Measurements from ENCODE around the gene PSG7. TPM values are rescaled to one million over a fixed set of nuclear protein-coding genes. Genes with fewer than 3 reads are reported as not detected.
"Not testable (repeated sequence)": the region's sequence is repeated elsewhere in the genome, so short reads cannot be mapped to it uniquely, and the experiment has no call there.

The PSG7 gene
- total and polyA plus RNA-seq, 2 experiments from 2014 or later, result not detected

GRCh38 chr19:42911731-42912130 is 25.3 kb downstream of the PSG7 start:
- H3K27ac ChIP-seq; H3K36me3 ChIP-seq; DNase-seq (ENCODE audit: low read depth in 1 of 2, low spot score in 1 of 2); H3K27me3 ChIP-seq; H3K4me3 ChIP-seq; H3K9me3 ChIP-seq (ENCODE audit: low read depth); H3K4me1 ChIP-seq (ENCODE audit: low read depth): not testable (repeated sequence)

- not testable (repeated sequence) for H3K4me1 ChIP-seq (ENCODE audit: low read depth)
Observed at GRCh38 chr19:42906162-42906561, 30.8 kb downstream of the PSG7 start.

DNA sequence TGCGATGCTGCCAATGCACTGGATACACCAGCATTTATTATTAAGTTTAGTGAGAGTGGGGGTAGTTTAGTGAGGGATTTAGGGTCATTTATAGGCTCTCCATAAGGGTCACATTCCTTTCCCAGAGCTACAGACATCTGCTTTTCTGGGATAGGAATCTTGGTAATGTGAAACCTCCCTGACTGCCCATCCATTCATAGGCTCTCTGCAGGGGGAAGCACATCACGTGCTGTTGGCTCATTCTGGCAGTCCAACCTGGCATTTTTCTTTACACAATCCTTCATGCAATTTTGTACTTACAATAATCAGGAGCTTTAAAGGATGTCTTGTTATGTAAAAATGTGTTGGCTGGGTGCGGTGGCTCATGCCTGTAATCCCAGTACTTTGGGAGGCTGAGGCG is 36.4 kb downstream of the PSG7 start:
- not testable (repeated sequence) for H3K27ac ChIP-seq

More at GRCh38 chr19:42906162-42906561, 30.8 kb downstream of the PSG7 start:
- H3K36me3 ChIP-seq; DNase-seq (ENCODE audit: low read depth in 1 of 2, low spot score in 1 of 2); H3K27ac ChIP-seq; H3K27me3 ChIP-seq; H3K9me3 ChIP-seq (ENCODE audit: low read depth); H3K4me3 ChIP-seq: not testable (repeated sequence)

DNA sequence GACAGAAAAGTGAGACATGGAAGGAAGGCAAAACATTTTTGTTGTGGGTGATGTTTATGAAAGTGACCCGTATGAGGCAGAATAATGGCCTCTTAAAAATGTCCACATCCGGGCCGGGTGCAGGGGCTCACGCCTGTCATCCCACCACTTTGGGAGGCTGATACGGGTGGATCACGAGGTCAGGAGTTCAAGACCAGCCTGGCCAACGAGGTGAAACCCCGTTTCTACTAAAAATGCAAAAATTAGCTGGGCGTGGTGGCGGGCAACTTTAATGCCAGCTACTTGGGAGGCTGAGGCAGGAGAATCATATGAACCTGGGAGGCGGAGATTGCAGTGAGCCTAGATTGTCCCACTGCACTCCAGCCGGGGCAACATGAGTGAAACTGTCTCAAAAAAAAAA is 37.3 kb downstream of the PSG7 start:
- H3K4me3 ChIP-seq; H3K9me3 ChIP-seq (ENCODE audit: low read depth); H3K4me1 ChIP-seq (ENCODE audit: low read depth); H3K27ac ChIP-seq; DNase-seq (ENCODE audit: low read depth in 1 of 2, low spot score in 1 of 2); H3K36me3 ChIP-seq; H3K27me3 ChIP-seq: not testable (repeated sequence)

More for the DNA sequence above, 36.4 kb downstream of the PSG7 start:
- not testable (repeated sequence) for H3K4me3 ChIP-seq; DNase-seq (ENCODE audit: low read depth in 1 of 2, low spot score in 1 of 2); H3K27me3 ChIP-seq; H3K9me3 ChIP-seq (ENCODE audit: low read depth); H3K36me3 ChIP-seq; H3K4me1 ChIP-seq (ENCODE audit: low read depth)

DNA sequence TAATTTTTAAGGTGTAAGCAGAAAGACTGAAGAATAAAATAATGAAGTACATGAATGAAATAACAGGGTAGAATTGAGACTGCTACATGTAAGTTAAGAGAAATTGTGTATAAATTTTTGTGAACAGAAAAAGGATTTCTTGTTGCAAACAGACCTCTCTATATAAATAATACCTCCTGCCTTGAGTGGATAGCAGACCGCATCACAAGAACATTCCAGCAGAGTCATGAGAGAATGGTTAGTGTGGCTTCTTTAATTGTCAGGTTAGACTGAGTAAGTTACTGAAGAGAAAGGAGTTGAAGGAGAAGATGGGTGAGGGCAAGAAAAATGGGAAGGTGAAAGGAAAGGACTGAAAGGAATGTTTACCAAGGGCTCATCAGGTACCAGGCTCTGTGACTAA is 37.9 kb downstream of the PSG7 start:
- not testable (repeated sequence) for H3K4me1 ChIP-seq (ENCODE audit: low read depth); H3K36me3 ChIP-seq; DNase-seq (ENCODE audit: low read depth in 1 of 2, low spot score in 1 of 2); H3K4me3 ChIP-seq; H3K9me3 ChIP-seq (ENCODE audit: low read depth); H3K27ac ChIP-seq; H3K27me3 ChIP-seq

- not testable (repeated sequence) for DNase-seq (ENCODE audit: low read depth in 1 of 2, low spot score in 1 of 2); H3K4me3 ChIP-seq; H3K27me3 ChIP-seq; H3K27ac ChIP-seq; H3K36me3 ChIP-seq; H3K4me1 ChIP-seq (ENCODE audit: low read depth); H3K9me3 ChIP-seq (ENCODE audit: low read depth)
Observed at GRCh38 chr19:42898656-42899055, 38.4 kb downstream of the PSG7 start.

DNA sequence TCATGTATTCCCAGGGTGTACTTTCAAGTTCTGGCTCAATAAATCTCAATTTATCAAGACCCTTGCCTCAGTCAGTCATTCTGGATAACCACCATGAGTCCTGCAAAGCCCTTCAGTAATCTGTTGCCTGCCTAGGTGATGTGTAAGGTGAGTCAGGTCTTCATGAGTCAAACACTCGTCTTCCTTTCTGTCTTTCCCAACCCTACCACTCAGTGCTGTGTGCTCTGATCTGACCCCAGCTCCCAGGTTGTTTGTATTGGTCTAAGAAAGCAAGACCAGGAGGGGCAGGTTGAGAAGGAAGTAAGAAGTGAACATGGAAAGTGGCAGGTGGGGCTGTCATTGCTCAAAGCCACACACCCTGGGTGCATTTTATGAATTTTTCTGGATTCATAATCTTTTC is 39.3 kb downstream of the PSG7 start:
- not testable (repeated sequence) for H3K9me3 ChIP-seq (ENCODE audit: low read depth); H3K27ac ChIP-seq; H3K27me3 ChIP-seq; H3K36me3 ChIP-seq; H3K4me1 ChIP-seq (ENCODE audit: low read depth); DNase-seq (ENCODE audit: low read depth in 1 of 2, low spot score in 1 of 2); H3K4me3 ChIP-seq

DNA sequence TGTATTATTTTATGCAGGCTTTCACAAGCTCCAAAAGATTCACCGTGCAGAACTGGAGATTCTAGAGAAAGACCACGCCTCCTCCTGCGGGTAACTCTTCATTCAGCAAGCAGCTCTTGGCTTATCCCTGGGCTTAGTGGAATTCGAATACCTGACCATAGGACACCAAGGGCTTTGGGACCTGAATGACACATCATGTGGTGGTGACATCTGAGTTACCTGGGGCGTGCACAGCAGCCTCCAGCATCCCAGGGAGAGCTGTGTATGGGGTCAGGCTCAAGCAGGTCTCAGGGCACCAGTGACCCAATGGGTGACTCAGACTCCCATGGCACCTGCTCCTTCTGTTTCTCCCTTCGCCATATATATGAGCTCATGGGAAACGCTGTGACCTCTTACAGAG is 46.6 kb downstream of the PSG7 start:
- not testable (repeated sequence) for H3K4me1 ChIP-seq (ENCODE audit: low read depth); H3K27ac ChIP-seq; H3K36me3 ChIP-seq; H3K4me3 ChIP-seq; H3K27me3 ChIP-seq; H3K9me3 ChIP-seq (ENCODE audit: low read depth); DNase-seq (ENCODE audit: low read depth in 1 of 2, low spot score in 1 of 2)

- not testable (repeated sequence) for H3K4me1 ChIP-seq (ENCODE audit: low read depth)
Observed at GRCh38 chr19:42887876-42888445, 49.0 kb downstream of the PSG7 start.

DNA sequence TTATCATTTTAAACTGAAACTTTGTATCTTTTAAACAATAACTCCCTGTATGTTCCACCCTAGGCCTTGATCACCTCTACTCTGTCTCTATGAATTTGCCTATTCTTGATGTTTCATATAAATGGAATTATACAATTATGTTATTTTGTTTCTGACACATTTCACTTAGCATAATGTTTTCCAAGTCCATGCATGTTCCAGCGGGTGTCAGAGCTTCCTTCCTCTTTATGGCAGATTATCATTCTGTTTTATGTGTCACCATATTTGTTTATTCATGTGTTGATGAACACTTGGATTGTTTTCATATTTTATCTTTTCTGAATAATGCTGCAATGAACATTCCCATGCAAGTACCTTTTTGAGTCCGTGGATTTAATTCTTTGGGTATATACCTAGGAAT is 54.3 kb downstream of the PSG7 start:
- not testable (repeated sequence) for H3K27ac ChIP-seq; H3K27me3 ChIP-seq; H3K36me3 ChIP-seq; DNase-seq (ENCODE audit: low read depth in 1 of 2, low spot score in 1 of 2); H3K4me3 ChIP-seq; H3K4me1 ChIP-seq (ENCODE audit: low read depth); H3K9me3 ChIP-seq (ENCODE audit: low read depth)

More at GRCh38 chr19:42887876-42888445, 49.0 kb downstream of the PSG7 start:
- DNase-seq (ENCODE audit: low read depth in 1 of 2, low spot score in 1 of 2); H3K36me3 ChIP-seq; H3K27me3 ChIP-seq; H3K9me3 ChIP-seq (ENCODE audit: low read depth); H3K27ac ChIP-seq; H3K4me3 ChIP-seq: not testable (repeated sequence)

DNA sequence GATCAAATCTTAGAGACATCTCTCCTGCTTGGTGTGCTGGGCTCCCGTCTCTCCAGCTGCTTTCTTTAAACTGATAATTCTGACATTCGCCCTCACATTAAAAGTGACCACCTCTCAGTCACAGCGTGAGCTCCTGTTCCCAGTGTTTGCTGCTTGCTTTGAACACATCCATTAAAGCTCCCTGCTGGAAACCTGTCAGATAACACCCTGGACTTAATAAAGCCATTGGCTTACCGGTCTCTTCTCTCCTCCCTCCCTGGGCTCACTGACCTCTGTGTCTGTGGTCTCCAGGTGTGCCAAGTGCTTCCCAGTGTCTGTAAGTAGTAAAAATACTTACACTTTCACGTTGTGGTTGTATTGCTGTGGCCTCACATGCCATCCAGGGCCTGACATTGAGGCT is 55.0 kb downstream of the PSG7 start:
- not testable (repeated sequence) for DNase-seq (ENCODE audit: low read depth in 1 of 2, low spot score in 1 of 2); H3K27me3 ChIP-seq; H3K36me3 ChIP-seq; H3K27ac ChIP-seq; H3K4me3 ChIP-seq; H3K9me3 ChIP-seq (ENCODE audit: low read depth); H3K4me1 ChIP-seq (ENCODE audit: low read depth)

Measured in cardiac muscle cell (in vitro differentiated cells and primary cell).